Neural cell (in vitro differentiated cells): ENCODE results near the gene RFX7.

Experiments
- EP300 ChIP-seq: fragments of 450-650 bp; conservative IDR thresholded peaks from 2 replicates; pipeline ENCODE4 v1.6.1; 2014; ENCODE audit warnings: antibody characterized with exemption, mild to moderate bottlenecking, moderate library complexity; ENCODE audit not compliant: poor library complexity, severe bottlenecking
- EZH2 ChIP-seq: fragments of 200-600, 300-800 bp; shearing (Covaris generic), sonication (generic); IDR thresholded peaks from 2 replicates; pipeline ENCODE4 v1.6.1; 2014; ENCODE audit warnings: antibody characterized with exemption, low read length, borderline replicate concordance, mild to moderate bottlenecking; ENCODE audit not compliant: insufficient read depth, poor library complexity, severe bottlenecking
- POLR2AphosphoS5 ChIP-seq: IDR thresholded peaks from 2 replicates; pipeline ENCODE4 v1.6.1; 2012
- RAD21 ChIP-seq: fragments of 450-650 bp; conservative IDR thresholded peaks from 2 replicates; pipeline ENCODE4 v1.6.1; 2014; ENCODE audit warnings: antibody characterized with exemption, mild to moderate bottlenecking, moderate library complexity
- SMC3 ChIP-seq: fragments of 450-650 bp; conservative IDR thresholded peaks from 2 replicates; pipeline ENCODE4 v1.6.1; 2014; ENCODE audit warnings: antibody characterized with exemption, mild to moderate bottlenecking, moderate library complexity; ENCODE audit not compliant: poor library complexity
- TAF1 ChIP-seq: IDR thresholded peaks from 2 replicates; pipeline ENCODE4 v1.6.1; 2012; ENCODE audit warnings: low read depth
- TF ChIP-seq, protein P1 (sequence below): fragments of 450-650 bp; IDR thresholded peaks from 2 replicates; pipeline ENCODE4 v1.5.1; 2014; ENCODE audit warnings: antibody characterized with exemption, mild to moderate bottlenecking, moderate library complexity; ENCODE audit not compliant: poor library complexity, severe bottlenecking
- TF ChIP-seq, protein P2 (sequence below): IDR thresholded peaks from 2 replicates; pipeline ENCODE4 v1.6.1; 2012; ENCODE audit warnings: borderline replicate concordance

DNA sequence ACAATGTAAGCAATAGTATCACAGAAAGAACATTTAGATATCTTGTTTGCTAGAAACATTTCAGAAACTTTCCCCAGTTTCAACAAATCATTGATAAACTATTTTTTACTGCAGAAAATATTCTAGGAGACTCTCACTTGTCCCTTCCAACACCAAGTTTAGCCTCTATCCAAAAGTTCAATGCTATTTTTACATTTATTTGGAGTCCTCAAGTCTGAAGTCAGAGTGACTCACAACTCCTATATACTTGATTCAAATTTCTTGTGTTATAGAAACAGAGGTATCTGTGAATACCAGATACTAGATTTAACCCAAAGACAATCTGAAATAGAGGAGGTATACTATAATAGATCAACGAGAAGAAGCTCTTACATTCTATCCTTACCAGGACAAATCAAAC is 49.6 kb downstream of the RFX7 start:
- TF ChIP-seq, protein P1, sequence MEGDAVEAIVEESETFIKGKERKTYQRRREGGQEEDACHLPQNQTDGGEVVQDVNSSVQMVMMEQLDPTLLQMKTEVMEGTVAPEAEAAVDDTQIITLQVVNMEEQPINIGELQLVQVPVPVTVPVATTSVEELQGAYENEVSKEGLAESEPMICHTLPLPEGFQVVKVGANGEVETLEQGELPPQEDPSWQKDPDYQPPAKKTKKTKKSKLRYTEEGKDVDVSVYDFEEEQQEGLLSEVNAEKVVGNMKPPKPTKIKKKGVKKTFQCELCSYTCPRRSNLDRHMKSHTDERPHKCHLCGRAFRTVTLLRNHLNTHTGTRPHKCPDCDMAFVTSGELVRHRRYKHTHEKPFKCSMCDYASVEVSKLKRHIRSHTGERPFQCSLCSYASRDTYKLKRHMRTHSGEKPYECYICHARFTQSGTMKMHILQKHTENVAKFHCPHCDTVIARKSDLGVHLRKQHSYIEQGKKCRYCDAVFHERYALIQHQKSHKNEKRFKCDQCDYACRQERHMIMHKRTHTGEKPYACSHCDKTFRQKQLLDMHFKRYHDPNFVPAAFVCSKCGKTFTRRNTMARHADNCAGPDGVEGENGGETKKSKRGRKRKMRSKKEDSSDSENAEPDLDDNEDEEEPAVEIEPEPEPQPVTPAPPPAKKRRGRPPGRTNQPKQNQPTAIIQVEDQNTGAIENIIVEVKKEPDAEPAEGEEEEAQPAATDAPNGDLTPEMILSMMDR: no peak
- TF ChIP-seq, protein P2, sequence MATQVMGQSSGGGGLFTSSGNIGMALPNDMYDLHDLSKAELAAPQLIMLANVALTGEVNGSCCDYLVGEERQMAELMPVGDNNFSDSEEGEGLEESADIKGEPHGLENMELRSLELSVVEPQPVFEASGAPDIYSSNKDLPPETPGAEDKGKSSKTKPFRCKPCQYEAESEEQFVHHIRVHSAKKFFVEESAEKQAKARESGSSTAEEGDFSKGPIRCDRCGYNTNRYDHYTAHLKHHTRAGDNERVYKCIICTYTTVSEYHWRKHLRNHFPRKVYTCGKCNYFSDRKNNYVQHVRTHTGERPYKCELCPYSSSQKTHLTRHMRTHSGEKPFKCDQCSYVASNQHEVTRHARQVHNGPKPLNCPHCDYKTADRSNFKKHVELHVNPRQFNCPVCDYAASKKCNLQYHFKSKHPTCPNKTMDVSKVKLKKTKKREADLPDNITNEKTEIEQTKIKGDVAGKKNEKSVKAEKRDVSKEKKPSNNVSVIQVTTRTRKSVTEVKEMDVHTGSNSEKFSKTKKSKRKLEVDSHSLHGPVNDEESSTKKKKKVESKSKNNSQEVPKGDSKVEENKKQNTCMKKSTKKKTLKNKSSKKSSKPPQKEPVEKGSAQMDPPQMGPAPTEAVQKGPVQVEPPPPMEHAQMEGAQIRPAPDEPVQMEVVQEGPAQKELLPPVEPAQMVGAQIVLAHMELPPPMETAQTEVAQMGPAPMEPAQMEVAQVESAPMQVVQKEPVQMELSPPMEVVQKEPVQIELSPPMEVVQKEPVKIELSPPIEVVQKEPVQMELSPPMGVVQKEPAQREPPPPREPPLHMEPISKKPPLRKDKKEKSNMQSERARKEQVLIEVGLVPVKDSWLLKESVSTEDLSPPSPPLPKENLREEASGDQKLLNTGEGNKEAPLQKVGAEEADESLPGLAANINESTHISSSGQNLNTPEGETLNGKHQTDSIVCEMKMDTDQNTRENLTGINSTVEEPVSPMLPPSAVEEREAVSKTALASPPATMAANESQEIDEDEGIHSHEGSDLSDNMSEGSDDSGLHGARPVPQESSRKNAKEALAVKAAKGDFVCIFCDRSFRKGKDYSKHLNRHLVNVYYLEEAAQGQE: no peak
- TF ChIP-seq EP300 (no peak), POLR2AphosphoS5 (no peak), TAF1 (no peak), SMC3 (no peak), RAD21 (no peak), EZH2 (no peak)
